Subcutaneous adipose tissue (tissue), 4 donors: ENCODE measurements around the gene NCK2. TPM values are rescaled to one million over a fixed set of nuclear protein-coding genes. Genes with fewer than 3 reads are reported as not detected.

Experiments used
- CTCF ChIP-seq: fragments of 450-650 bp; IDR thresholded peaks from one replicate; pipeline ENCODE4 v1.5.1; 2016; ENCODE audit warnings: low read depth, mild to moderate bottlenecking, control low read depth, antibody characterized with exemption, moderate library complexity
- total RNA-seq, 4 donors: library from RNA; depleted of rRNA; stranded (reverse); fragments of >200 nt; gene quantifications; one replicate each; pipeline ENCODE4 v1.1.0, GENCODE V29; 2016

NCK2 gene
- total RNA-seq, 4 donors from 2014 or later, result 24.3 to 35.2 (median 27.0) TPM

DNA sequence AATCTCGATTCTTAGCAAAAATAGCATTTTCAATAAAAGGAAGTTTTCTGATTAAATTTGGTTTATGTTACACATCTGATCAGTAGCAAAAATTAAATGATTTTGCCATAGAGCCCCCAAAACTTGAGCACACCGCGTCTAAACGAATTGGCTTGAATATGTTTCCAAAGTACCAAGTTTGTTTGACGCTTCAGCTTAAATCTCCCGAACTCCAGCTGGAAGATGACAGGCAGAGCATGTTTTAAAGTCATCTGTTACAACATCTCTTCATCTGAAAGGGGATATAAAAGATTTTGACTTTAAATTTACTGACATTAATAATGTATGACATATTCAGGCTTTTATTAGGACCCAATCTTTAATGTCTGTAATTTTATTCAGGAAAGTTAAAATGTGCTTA is 129.8 kb downstream of the NCK2 start:
- TF ChIP-seq CTCF, result no peak

DNA sequence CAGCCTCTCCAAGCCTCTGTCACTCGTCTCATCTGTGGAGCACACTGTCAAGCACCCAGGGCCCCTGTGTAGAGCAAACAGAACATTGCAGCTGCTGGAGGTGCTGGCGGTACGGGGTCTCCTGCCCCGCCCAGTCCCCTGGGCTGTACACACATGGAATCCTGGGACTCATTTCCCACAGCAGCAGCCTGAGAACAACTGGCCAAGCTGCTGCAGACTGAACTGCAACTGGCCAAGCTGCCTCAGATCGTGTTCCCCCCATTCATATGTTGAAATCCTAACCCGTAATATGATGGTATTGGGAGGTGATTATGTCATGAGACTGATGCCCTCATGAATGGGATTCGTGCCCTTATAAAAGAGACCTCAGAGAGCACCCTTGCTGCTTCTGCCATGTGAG is 130.5 kb downstream of the NCK2 start:
- TF ChIP-seq CTCF, result no peak

DNA sequence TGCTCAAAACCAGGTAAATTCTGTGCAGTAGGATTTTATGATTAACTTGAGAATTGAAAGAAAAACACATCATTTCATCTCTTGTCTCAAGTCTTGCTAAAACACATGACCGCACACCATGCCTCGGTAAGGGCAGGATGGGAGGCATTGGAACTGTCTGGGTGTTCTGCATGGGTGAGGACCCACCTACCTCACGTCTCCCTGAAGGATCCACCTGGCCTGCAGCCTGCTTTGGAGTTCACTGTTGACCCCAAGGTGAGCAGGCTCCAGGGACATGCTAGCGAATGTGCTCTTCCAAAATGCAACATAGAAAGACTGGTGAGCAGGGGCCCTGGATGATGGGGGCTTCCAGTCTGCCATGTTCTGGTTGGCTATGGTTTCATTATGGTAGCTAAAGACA is 131.5 kb downstream of the NCK2 start:
- no peak for TF ChIP-seq CTCF

GRCh38 chr2:105877945-105878344 is 133.2 kb downstream of the NCK2 start:
- TF ChIP-seq CTCF, result no peak

DNA sequence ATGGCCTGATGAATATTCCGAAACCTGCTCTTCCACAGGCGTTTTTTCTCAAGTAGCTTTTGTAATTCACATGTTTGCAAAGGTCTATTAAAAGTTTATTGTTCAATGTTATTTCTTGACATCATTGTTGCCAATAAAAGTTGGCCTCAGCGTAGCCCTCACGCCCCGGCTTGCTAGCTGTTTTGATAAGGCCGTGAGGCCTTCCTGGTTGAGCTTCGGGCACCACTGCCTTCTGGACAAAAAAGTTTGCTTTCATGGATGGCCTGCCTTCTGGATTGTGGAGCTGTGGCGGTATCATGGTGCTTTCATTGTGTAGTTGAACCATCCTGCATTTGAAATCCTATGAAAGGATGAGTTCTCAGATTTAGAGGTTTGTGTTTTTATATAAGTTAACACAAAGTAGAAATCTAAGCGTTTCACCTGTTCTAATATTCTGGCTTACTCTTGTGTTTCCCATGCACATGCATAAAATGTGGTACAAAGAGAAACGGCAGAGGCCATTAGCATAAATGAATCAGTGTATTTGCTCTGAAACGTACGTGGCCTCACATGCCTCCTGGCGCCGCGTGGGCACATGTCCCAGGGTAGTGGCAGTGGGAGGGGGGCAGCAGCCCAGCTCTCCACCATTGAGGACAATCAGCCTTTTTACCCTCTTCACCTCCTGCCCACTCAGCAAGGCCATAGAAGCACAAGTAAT is 134.5 kb downstream of the NCK2 start:
- no peak for TF ChIP-seq CTCF

- no peak for TF ChIP-seq CTCF
These were observed 135.1 kb downstream of the NCK2 start for GRCh38 chr2:105879803-105880300.

DNA sequence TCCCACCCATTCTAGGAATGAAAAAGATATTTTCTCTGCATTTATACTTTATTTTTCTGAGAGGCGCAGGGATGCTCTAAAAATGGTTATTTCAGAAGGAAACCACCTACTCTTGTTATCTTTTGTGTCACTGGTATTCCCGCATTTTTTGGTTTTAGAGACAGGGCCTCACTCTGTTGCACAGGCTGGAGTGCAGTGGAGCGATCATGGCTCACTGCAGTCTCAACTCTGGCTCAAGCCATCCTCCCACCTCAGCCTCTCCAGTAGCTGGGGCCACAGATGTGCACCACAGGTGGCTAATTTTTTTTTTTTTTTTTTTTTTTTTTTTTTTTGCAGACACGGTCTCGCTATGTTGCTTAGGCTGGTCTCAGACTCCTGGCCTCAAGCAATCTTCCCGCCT is 135.9 kb downstream of the NCK2 start:
- no peak for TF ChIP-seq CTCF
